DOHH2 (cell line): ENCODE data around the gene VWA1.
"Not testable (repeated sequence)": the region's sequence is repeated elsewhere in the genome, so short reads cannot be mapped to it uniquely, and the experiment has no call there.

ENCODE experiments used
- CTCF ChIP-seq: fragments of 200-600 bp; sonication (generic); IDR thresholded peaks from one replicate; pipeline ENCODE4 v1.5.1; 2014; ENCODE audit warnings: antibody characterized with exemption, mild to moderate bottlenecking, low read depth, low read length; ENCODE audit not compliant: poor library complexity, severe bottlenecking
- EZH2phosphoT487 ChIP-seq: fragments of 200-600 bp; sonication (generic); IDR thresholded peaks from 2 replicates; pipeline ENCODE4 v1.6.1; 2017; ENCODE audit warnings: borderline replicate concordance, mild to moderate bottlenecking, antibody characterized with exemption, low read length, moderate library complexity, mixed read lengths

GRCh38 chr1:1417396-1417795 lies 18.1 kb upstream of the VWA1 start:
- not testable (repeated sequence) for TF ChIP-seq CTCF, EZH2phosphoT487
